Measurements from ENCODE around the gene PIGBOS1. TPM values are rescaled to one million over a fixed set of nuclear protein-coding genes. Genes with fewer than 3 reads are reported as not detected.

The PIGBOS1 gene
- total RNA-seq, 4 donors from 2014 or later: 4.1 to 17.8 (median 8.9) TPM

DNA sequence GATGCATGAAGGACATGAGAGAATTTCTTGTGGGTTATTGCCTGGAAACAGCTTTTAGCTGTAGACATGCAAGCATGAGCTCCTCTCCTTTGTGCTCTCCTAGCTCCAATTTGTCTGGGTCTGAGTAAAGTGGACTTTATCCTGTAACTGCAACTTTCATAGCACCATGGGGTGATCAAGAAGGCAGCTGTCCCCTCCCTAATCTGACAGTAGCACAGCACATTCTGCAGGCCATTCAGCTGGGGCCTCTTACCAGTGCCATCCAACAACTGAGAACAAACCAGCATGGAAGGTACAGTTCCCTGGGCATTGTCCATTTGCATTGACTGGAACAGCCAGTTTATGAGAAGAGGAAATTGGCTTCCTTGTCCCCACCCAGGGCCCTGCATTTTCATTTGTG is 21.6 kb downstream of the PIGBOS1 start:
- Histone ChIP-seq H3K27me3 (no peaks in the 10 kb centered on the region), H3K27ac (no peak overlapping the region), H3K4me3 (no peak overlapping the region), H3K4me1 (no peaks in the 10 kb centered on the region), H3K9me3 (no peaks in the 10 kb centered on the region), H3K36me3 (no peaks in the 10 kb centered on the region)
- TF ChIP-seq EP300 (IDR thresholded peaks at IDR 0.05) (no peak), CTCF (IDR thresholded peaks at IDR 0.05) (no peak), POLR2AphosphoS5 (IDR thresholded peaks at IDR 0.05) (no peak), POLR2A (IDR thresholded peaks at IDR 0.05) (no peak)
- DNase-seq (ENCODE audit: low spot score in 2 of 2): no peak

GRCh38 chr15:55290528-55291057 is 28.3 kb downstream of the PIGBOS1 start:
- no peaks in the 10 kb centered on the region for H3K27me3 ChIP-seq
- H3K4me3 ChIP-seq: peak overlapping the region; percentile 77
- no peaks in the 10 kb centered on the region for H3K36me3 ChIP-seq
- WGBS: 20% methylated on average over 17 of the region's 17 CpGs
- H3K4me1 ChIP-seq: peaks cover 18% of the 10 kb centered on the region
- TF ChIP-seq POLR2A (IDR thresholded peaks at IDR 0.05) (no peak), POLR2AphosphoS5 (IDR thresholded peaks at IDR 0.05) (peak in 1 of 3 donors; percentile 5), CTCF (IDR thresholded peaks at IDR 0.05) (peak; percentile 83 to 89), EP300 (IDR thresholded peaks at IDR 0.05) (no peak)
- H3K9me3 ChIP-seq: no peaks in the 10 kb centered on the region
- peak overlapping the region; percentile 82 for H3K27ac ChIP-seq
- DNase-seq (ENCODE audit: low spot score in 2 of 2): peak; percentile 90 to 92

GRCh38 chr15:55289746-55290527 is 29.0 kb downstream of the PIGBOS1 start, which contains the start of gene RAB27A:
RAB27A (minus strand) TSS chr15:55289813; CDS start chr15:55234934, 54,879 bp downstream.
- Histone ChIP-seq H3K4me1 (peaks cover 18% of the 10 kb centered on the region), H3K27me3 (no peaks in the 10 kb centered on the region), H3K27ac (peak within 1 kb of the TSS; percentile 82), H3K9me3 (no peaks in the 10 kb centered on the region), H3K4me3 (peak within 1 kb of the TSS; percentile 77), H3K36me3 (no peaks in the 10 kb centered on the region)
- WGBS: under 1% methylated on average over 54 of the region's 69 CpGs
- TF ChIP-seq POLR2A (IDR thresholded peaks at IDR 0.05): no peak
- no peak for TF ChIP-seq POLR2AphosphoS5 (IDR thresholded peaks at IDR 0.05)
- no peak for TF ChIP-seq CTCF (IDR thresholded peaks at IDR 0.05)
- no peak for TF ChIP-seq EP300 (IDR thresholded peaks at IDR 0.05)
- DNase-seq (ENCODE audit: low spot score in 2 of 2): peak; percentile 84 to 88

- DNase-seq (ENCODE audit: low spot score in 2 of 2): peak in 1 of 2 donors; percentile 67
- TF ChIP-seq POLR2AphosphoS5 (IDR thresholded peaks at IDR 0.05): no peak
- TF ChIP-seq EP300 (IDR thresholded peaks at IDR 0.05): no peak
- TF ChIP-seq CTCF (IDR thresholded peaks at IDR 0.05): no peak
- no peak for TF ChIP-seq POLR2A (IDR thresholded peaks at IDR 0.05)
- Histone ChIP-seq H3K4me1 (peaks cover 18% of the 10 kb centered on the region), H3K27ac (peak overlapping the region; percentile 82), H3K4me3 (peak overlapping the region; percentile 77), H3K36me3 (no peaks in the 10 kb centered on the region), H3K27me3 (no peaks in the 10 kb centered on the region), H3K9me3 (no peaks in the 10 kb centered on the region)
- 5% methylated on average over 22 of the region's 37 CpGs for WGBS
These were observed 29.7 kb downstream of the PIGBOS1 start for GRCh38 chr15:55289011-55289745.
